ENCODE measurements around the gene ANKRD35. TPM values are rescaled to one million over a fixed set of nuclear protein-coding genes. Genes with fewer than 3 reads are reported as not detected.
"Not testable (repeated sequence)": the region's sequence is repeated elsewhere in the genome, so short reads cannot be mapped to it uniquely, and the experiment has no call there.

The ANKRD35 gene
- total RNA-seq, 1 donor from 2014 or later = 0.82 TPM

DNA sequence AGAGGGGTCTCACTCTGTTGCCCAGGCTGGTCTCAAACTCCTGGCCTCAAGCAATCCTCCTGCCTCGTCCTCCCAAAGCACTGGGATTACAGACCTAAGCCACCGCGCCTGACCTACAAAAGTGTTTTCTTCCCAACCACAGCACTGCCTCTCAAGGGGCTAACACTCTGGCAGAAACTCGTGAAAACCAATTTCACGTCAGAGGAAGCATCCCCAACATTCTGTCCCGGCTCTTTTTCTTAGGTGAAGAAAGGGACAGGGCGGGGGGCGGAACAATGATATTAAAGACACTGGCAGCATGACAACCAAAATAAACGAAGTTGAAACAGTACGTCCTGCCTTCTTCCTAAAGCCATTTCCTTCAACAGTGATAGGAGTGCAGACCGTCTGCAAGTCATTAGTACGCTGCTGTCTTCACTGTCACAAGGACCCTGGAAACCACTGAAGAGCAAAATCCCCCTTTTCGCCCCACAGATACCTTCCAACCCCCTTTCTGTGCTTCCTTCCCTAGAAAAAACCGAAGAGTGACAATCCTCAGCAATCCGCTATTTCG, 62.8 kb downstream of the ANKRD35 start:
- not testable (repeated sequence) for DNase-seq (ENCODE audit: low spot score in 2 of 2); FAIRE-seq

DNA sequence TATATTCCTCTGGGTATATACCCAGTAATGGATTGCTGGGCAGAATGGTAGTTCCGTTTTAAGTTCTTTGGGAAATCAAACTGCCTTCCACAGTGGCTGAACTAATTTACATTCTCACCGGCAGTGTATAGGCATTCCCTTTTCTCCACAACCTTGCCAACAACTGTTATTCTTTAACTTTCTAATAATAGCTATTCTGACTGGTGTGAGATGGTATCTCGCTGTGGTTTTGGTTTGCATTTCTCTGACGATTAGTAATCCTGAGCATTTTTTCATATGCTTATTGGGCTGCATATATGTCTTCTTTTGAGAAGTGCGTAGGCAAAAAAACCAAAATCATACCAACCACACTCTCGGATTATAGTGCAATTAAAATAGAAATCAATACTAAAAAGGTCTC, 67.6 kb downstream of the ANKRD35 start:
- FAIRE-seq; DNase-seq (ENCODE audit: low spot score in 2 of 2): not testable (repeated sequence)

Small RNA genes lying within 50 kb of the gene (small RNA-seq; reads per million reads assigned to genes)
- not detected for gene MIR6736

Other genes starting within 250 kb of the ANKRD35 start
- gene PDZK1, start 178.5 kb downstream of the ANKRD35 start, total RNA-seq = 0.82 TPM
- gene CD160, start 166.4 kb downstream of the ANKRD35 start, total RNA-seq = not detected
- 26.5 TPM for gene RNF115, start 61.8 kb downstream of the ANKRD35 start, total RNA-seq
- 30.6 TPM for gene POLR3C, start 61.7 kb downstream of the ANKRD35 start, total RNA-seq
- 2.4 TPM for gene NUDT17, start 40.2 kb downstream of the ANKRD35 start, total RNA-seq
- 6.1 TPM for gene PIAS3, start 26.8 kb downstream of the ANKRD35 start, total RNA-seq
- 0.82 TPM for gene ITGA10, start 24.2 kb upstream of the ANKRD35 start, total RNA-seq
- gene PEX11B, start 32.9 kb upstream of the ANKRD35 start, total RNA-seq = 35.5 TPM
- gene RBM8A, start 41.6 kb upstream of the ANKRD35 start, total RNA-seq = 81.1 TPM
- 17.1 TPM for gene LIX1L, start 72.2 kb upstream of the ANKRD35 start, total RNA-seq
- 1.6 TPM for gene ANKRD34A, start 78.7 kb upstream of the ANKRD35 start, total RNA-seq
- gene POLR3GL, start 78.8 kb upstream of the ANKRD35 start, total RNA-seq = 14.7 TPM
- gene TXNIP, start 110.7 kb upstream of the ANKRD35 start, total RNA-seq = 125 TPM
- gene HJV, start 135.9 kb upstream of the ANKRD35 start, total RNA-seq = not detected